CD4-positive, alpha-beta T cell (primary cell): ENCODE measurements around the gene MCC. TPM values are rescaled to one million over a fixed set of nuclear protein-coding genes. Genes with fewer than 3 reads are reported as not detected.

Experiments
- ATAC-seq: fragments of 200-7000 bp; cut with Tn5 transposase; one replicate; pipeline ENCODE4 v1.10.0; 2022; ENCODE audit warnings: mild to moderate bottlenecking; ENCODE audit not compliant: poor library complexity
- CTCF ChIA-PET: fragments of 350-600 bp; sonication (Branson Sonifier 250); formaldehyde crosslinking; loops from one replicate; lab custom pipeline; 2021; ENCODE audit warnings: antibody characterized with exemption, inconsistent platforms; lab: Charles Lee
- POLR2A ChIA-PET: fragments of 350-600 bp; sonication (Branson Sonifier 250); formaldehyde crosslinking; loops from one replicate; lab custom pipeline; 2021; ENCODE audit warnings: antibody characterized with exemption, inconsistent platforms; lab: Charles Lee
- DNase-seq, 14 experiments: peaks; one replicate each; pipeline ENCODE4 v3.0.0-alpha.2; 2013 to 2020; ENCODE audit warnings: mixed read lengths in 2 of 14
- H3K27ac ChIP-seq, 2 donors: one replicate each; pipeline versions ENCODE4 v1.5.1 to v1.7.0; 2013; ENCODE audit warnings: low read length in 2 of 2, low read depth in 1 of 2, mild to moderate bottlenecking in 1 of 2
- H3K27me3 ChIP-seq, 2 experiments: 1 replicate in 1 of 2; 2 replicates in 1 of 2; pipeline versions ENCODE4 v1.6.1 to v1.7.0; 2013; ENCODE audit warnings: low read length in 2 of 2, control low read depth in 1 of 2, mild to moderate bottlenecking in 1 of 2, moderate library complexity in 1 of 2; ENCODE audit not compliant: insufficient read depth in 2 of 2, control insufficient read depth in 1 of 2
- H3K36me3 ChIP-seq: one replicate; pipeline ENCODE4 v1.6.1; 2013; ENCODE audit warnings: low read length, control low read depth; ENCODE audit not compliant: insufficient read depth
- H3K4me1 ChIP-seq: one replicate; pipeline ENCODE4 v1.6.1; 2013; ENCODE audit warnings: low read length, control low read depth; ENCODE audit not compliant: insufficient read depth
- H3K4me3 ChIP-seq: one replicate; pipeline ENCODE4 v1.5.1; 2013; ENCODE audit warnings: mild to moderate bottlenecking, low read length, moderate library complexity
- H3K9me3 ChIP-seq, 2 experiments: 1 replicate in 1 of 2; 2 replicates in 1 of 2; pipeline versions ENCODE4 v1.6.1 to v1.7.0; 2013; ENCODE audit warnings: low read length in 2 of 2, mild to moderate bottlenecking in 2 of 2, control low read depth in 1 of 2, moderate library complexity in 1 of 2; ENCODE audit not compliant: control insufficient read depth in 1 of 2, insufficient read depth in 1 of 2
- H3K27ac Mint-ChIP-seq: one replicate; pipeline ENCODE4 v1.8.0; 2020; ENCODE audit warnings: mixed read lengths
- H3K27me3 Mint-ChIP-seq: one replicate; pipeline ENCODE4 v1.8.0; 2021; ENCODE audit warnings: mixed read lengths
- H3K36me3 Mint-ChIP-seq: one replicate; pipeline ENCODE4 v1.8.0; 2021; ENCODE audit warnings: low read depth, mixed read lengths
- H3K4me1 Mint-ChIP-seq: one replicate; pipeline ENCODE4 v1.8.0; 2021; ENCODE audit warnings: low read depth, mixed read lengths
- H3K4me3 Mint-ChIP-seq: one replicate; pipeline ENCODE4 v1.8.0; 2020; ENCODE audit warnings: mild to moderate bottlenecking, mixed read lengths
- H3K9me3 Mint-ChIP-seq: one replicate; pipeline ENCODE4 v1.8.0; 2020; ENCODE audit warnings: mixed read lengths
- CTCF ChIP-seq: fragments of 200-600 bp; IDR thresholded peaks from one replicate; pipeline ENCODE4 v1.8.0; 2022; ENCODE audit warnings: antibody characterized with exemption, mild to moderate bottlenecking
- intact Hi-C, 2 experiments: fragments of 100-400 bp; cut with DNase I in 1 of 2; cut with micrococcal nuclease in 1 of 2; formaldehyde crosslinking; loops; one replicate each; pipeline versions ENCODE4 v1.15.1 to v1.9.0; 2023 to 2025; cut with DNase I, micrococcal nuclease
- total RNA-seq, 174 experiments: library from RNA in 2 of 174; stranded (reverse) in 2 of 174; gene quantifications; one replicate each; pipeline ENCODE4 v1.2.3 and lab custom pipeline; 2021 to 2026

The MCC gene
- total RNA-seq, 2 experiments from 2014 or later = 3.2 to 3.3 TPM

GRCh38 chr5:113317636-113318035, 170.6 kb downstream of the MCC start:
- no peak overlapping the region for H3K27ac Mint-ChIP-seq
- no peaks in the 10 kb centered on the region for H3K36me3 Mint-ChIP-seq
- no peaks in the 10 kb centered on the region for H3K27me3 ChIP-seq
- H3K4me3 Mint-ChIP-seq = no peak overlapping the region
- no peaks in the 10 kb centered on the region for H3K4me1 Mint-ChIP-seq
- ATAC-seq (no peak), DNase-seq (no peak)
- H3K27ac ChIP-seq = no peak overlapping the region
- H3K27me3 Mint-ChIP-seq = no peaks in the 10 kb centered on the region
- no peaks in the 10 kb centered on the region for H3K9me3 ChIP-seq
- no peaks in the 10 kb centered on the region for H3K9me3 Mint-ChIP-seq
- TF ChIP-seq CTCF = no peak
- H3K36me3 ChIP-seq = no peaks in the 10 kb centered on the region
- intact Hi-C loops = no loop called here
- H3K4me3 ChIP-seq = no peak overlapping the region
- ChIA-PET CTCF (no interaction called here), POLR2A (no interaction called here)
- no peaks in the 10 kb centered on the region for H3K4me1 ChIP-seq

GRCh38 chr5:113311301-113311700, 177.0 kb downstream of the MCC start:
- H3K4me1 ChIP-seq = no peaks in the 10 kb centered on the region
- Mint-ChIP-seq H3K4me1 (no peaks in the 10 kb centered on the region), H3K27ac (no peak overlapping the region), H3K9me3 (no peaks in the 10 kb centered on the region), H3K27me3 (peaks cover 28% of the 10 kb centered on the region), H3K36me3 (no peaks in the 10 kb centered on the region), H3K4me3 (no peak overlapping the region)
- DNase-seq (no peak), ATAC-seq (no peak)
- intact Hi-C loops = no loop called here
- H3K36me3 ChIP-seq = no peaks in the 10 kb centered on the region
- H3K27ac ChIP-seq = no peak overlapping the region
- H3K4me3 ChIP-seq = no peak overlapping the region
- ChIA-PET CTCF (no interaction called here), POLR2A (interaction anchor here (0.5 kb wide), 1 partner anchor 238 kb away, joined by 4 read pairs; no protein-coding TSS in a partner anchor)
- no peak for TF ChIP-seq CTCF
- no peaks in the 10 kb centered on the region for H3K9me3 ChIP-seq
- peaks cover 9 to 18% of the 10 kb centered on the region in 2 experiments for H3K27me3 ChIP-seq

GRCh38 chr5:113302120-113302519, 186.1 kb downstream of the MCC start:
- Mint-ChIP-seq H3K4me1 (no peaks in the 10 kb centered on the region), H3K9me3 (no peaks in the 10 kb centered on the region), H3K27me3 (peaks cover 40% of the 10 kb centered on the region), H3K4me3 (no peak overlapping the region), H3K27ac (no peak overlapping the region), H3K36me3 (no peaks in the 10 kb centered on the region)
- DNase-seq (no peak), ATAC-seq (no peak)
- CTCF ChIA-PET = no interaction called here
- POLR2A ChIA-PET = no interaction called here
- Histone ChIP-seq H3K4me3 (no peak overlapping the region), H3K36me3 (no peaks in the 10 kb centered on the region), H3K9me3 (no peaks in the 10 kb centered on the region), H3K27ac (no peak overlapping the region), H3K4me1 (no peaks in the 10 kb centered on the region), H3K27me3 (peaks cover 0 to under 1% of the 10 kb centered on the region in 2 experiments)
- TF ChIP-seq CTCF = no peak
- intact Hi-C loops = no loop called here
